ENCODE data around the gene MEF2C.

MEF2C gene

GRCh38 chr5:88880201-88880600 is 2.8 kb downstream of the MEF2C start:
- no peaks in the 10 kb centered on the region for H3K36me3 Mint-ChIP-seq (ENCODE audit: low read depth)
- H3K4me3 Mint-ChIP-seq = peak overlapping the region; percentile 70
- no peaks in the 10 kb centered on the region for H3K9me3 Mint-ChIP-seq
- peaks cover 64% of the 10 kb centered on the region for H3K27me3 Mint-ChIP-seq
- H3K4me1 Mint-ChIP-seq (ENCODE audit: low read depth) = peaks cover 31% of the 10 kb centered on the region
- no peak overlapping the region for H3K27ac Mint-ChIP-seq

GRCh38 chr5:88879724-88880123 is 3.3 kb downstream of the MEF2C start:
- Mint-ChIP-seq H3K4me3 (peak overlapping the region; percentile 70), H3K9me3 (no peaks in the 10 kb centered on the region), H3K36me3 (ENCODE audit: low read depth) (no peaks in the 10 kb centered on the region), H3K4me1 (ENCODE audit: low read depth) (peaks cover 31% of the 10 kb centered on the region), H3K27me3 (peaks cover 60% of the 10 kb centered on the region), H3K27ac (no peak overlapping the region)

GRCh38 chr5:88878976-88879375 is 4.0 kb downstream of the MEF2C start:
- no peak overlapping the region for H3K4me3 Mint-ChIP-seq
- no peak overlapping the region for H3K27ac Mint-ChIP-seq
- no peaks in the 10 kb centered on the region for H3K36me3 Mint-ChIP-seq (ENCODE audit: low read depth)
- peaks cover 27% of the 10 kb centered on the region for H3K4me1 Mint-ChIP-seq (ENCODE audit: low read depth)
- H3K9me3 Mint-ChIP-seq = no peaks in the 10 kb centered on the region
- peaks cover 52% of the 10 kb centered on the region for H3K27me3 Mint-ChIP-seq

GRCh38 chr5:88877826-88878225 is 5.2 kb downstream of the MEF2C start:
- Mint-ChIP-seq H3K27ac (no peak overlapping the region), H3K9me3 (no peaks in the 10 kb centered on the region), H3K4me1 (ENCODE audit: low read depth) (peaks cover 23% of the 10 kb centered on the region), H3K36me3 (ENCODE audit: low read depth) (no peaks in the 10 kb centered on the region), H3K4me3 (peak overlapping the region; percentile 17), H3K27me3 (peaks cover 49% of the 10 kb centered on the region)

GRCh38 chr5:88876714-88877113 is 6.3 kb downstream of the MEF2C start:
- H3K4me1 Mint-ChIP-seq (ENCODE audit: low read depth) = peaks cover 18% of the 10 kb centered on the region
- H3K4me3 Mint-ChIP-seq = no peak overlapping the region
- no peak overlapping the region for H3K27ac Mint-ChIP-seq
- H3K36me3 Mint-ChIP-seq (ENCODE audit: low read depth) = no peaks in the 10 kb centered on the region
- no peaks in the 10 kb centered on the region for H3K9me3 Mint-ChIP-seq
- H3K27me3 Mint-ChIP-seq = peaks cover 39% of the 10 kb centered on the region

- peaks cover 36% of the 10 kb centered on the region for H3K27me3 Mint-ChIP-seq
- H3K36me3 Mint-ChIP-seq (ENCODE audit: low read depth) = no peaks in the 10 kb centered on the region
- peaks cover 18% of the 10 kb centered on the region for H3K4me1 Mint-ChIP-seq (ENCODE audit: low read depth)
- no peaks in the 10 kb centered on the region for H3K9me3 Mint-ChIP-seq
- no peak overlapping the region for H3K27ac Mint-ChIP-seq
- peak overlapping the region; percentile 26 for H3K4me3 Mint-ChIP-seq
These were observed 7.4 kb downstream of the MEF2C start for GRCh38 chr5:88875341-88876234.

- Mint-ChIP-seq H3K4me3 (peak overlapping the region; percentile 4), H3K27ac (no peak overlapping the region), H3K36me3 (ENCODE audit: low read depth) (no peaks in the 10 kb centered on the region), H3K9me3 (no peaks in the 10 kb centered on the region), H3K27me3 (peaks cover 29% of the 10 kb centered on the region), H3K4me1 (ENCODE audit: low read depth) (peaks cover 13% of the 10 kb centered on the region)
These were observed 9.5 kb downstream of the MEF2C start for GRCh38 chr5:88873447-88873846.

GRCh38 chr5:88872971-88873370 is 10.0 kb downstream of the MEF2C start:
- Mint-ChIP-seq H3K4me1 (ENCODE audit: low read depth) (peaks cover 13% of the 10 kb centered on the region), H3K27me3 (peaks cover 25% of the 10 kb centered on the region), H3K27ac (no peak overlapping the region), H3K4me3 (peak overlapping the region; percentile 4), H3K36me3 (ENCODE audit: low read depth) (no peaks in the 10 kb centered on the region), H3K9me3 (no peaks in the 10 kb centered on the region)

GRCh38 chr5:88870285-88870684 is 12.7 kb downstream of the MEF2C start:
- Mint-ChIP-seq H3K27ac (no peak overlapping the region), H3K9me3 (no peaks in the 10 kb centered on the region), H3K4me1 (ENCODE audit: low read depth) (peaks cover 6% of the 10 kb centered on the region), H3K36me3 (ENCODE audit: low read depth) (no peaks in the 10 kb centered on the region), H3K4me3 (no peak overlapping the region), H3K27me3 (peaks cover 17% of the 10 kb centered on the region)

- Mint-ChIP-seq H3K27ac (no peak overlapping the region), H3K9me3 (no peaks in the 10 kb centered on the region), H3K4me1 (ENCODE audit: low read depth) (peaks cover 6% of the 10 kb centered on the region)
These were observed 14.4 kb downstream of the MEF2C start for GRCh38 chr5:88868468-88869068.

GRCh38 chr5:88867638-88868037 is 15.3 kb downstream of the MEF2C start:
- H3K27ac Mint-ChIP-seq = no peak overlapping the region
- H3K4me1 Mint-ChIP-seq (ENCODE audit: low read depth) = no peaks in the 10 kb centered on the region
- peaks cover 10% of the 10 kb centered on the region for H3K27me3 Mint-ChIP-seq
- H3K36me3 Mint-ChIP-seq (ENCODE audit: low read depth) = no peaks in the 10 kb centered on the region
- H3K4me3 Mint-ChIP-seq = no peak overlapping the region
- no peaks in the 10 kb centered on the region for H3K9me3 Mint-ChIP-seq

More at GRCh38 chr5:88868468-88869068, 14.4 kb downstream of the MEF2C start:
- no peak overlapping the region for H3K4me3 Mint-ChIP-seq
- H3K36me3 Mint-ChIP-seq (ENCODE audit: low read depth) = no peaks in the 10 kb centered on the region
- H3K27me3 Mint-ChIP-seq = peaks cover 17% of the 10 kb centered on the region

GRCh38 chr5:88863523-88863922 is 19.5 kb downstream of the MEF2C start:
- Mint-ChIP-seq H3K4me1 (ENCODE audit: low read depth) (no peaks in the 10 kb centered on the region), H3K27ac (no peak overlapping the region), H3K36me3 (ENCODE audit: low read depth) (no peaks in the 10 kb centered on the region), H3K27me3 (no peaks in the 10 kb centered on the region), H3K9me3 (no peaks in the 10 kb centered on the region), H3K4me3 (no peak overlapping the region)

GRCh38 chr5:88862547-88863175 is 20.3 kb downstream of the MEF2C start:
- H3K4me3 Mint-ChIP-seq = no peak overlapping the region
- H3K27me3 Mint-ChIP-seq = peaks cover 5% of the 10 kb centered on the region
- H3K9me3 Mint-ChIP-seq = peaks cover 5% of the 10 kb centered on the region
- no peak overlapping the region for H3K27ac Mint-ChIP-seq
- no peaks in the 10 kb centered on the region for H3K36me3 Mint-ChIP-seq (ENCODE audit: low read depth)
- H3K4me1 Mint-ChIP-seq (ENCODE audit: low read depth) = no peaks in the 10 kb centered on the region

GRCh38 chr5:88861231-88861630 is 21.8 kb downstream of the MEF2C start:
- Mint-ChIP-seq H3K9me3 (peaks cover 5% of the 10 kb centered on the region), H3K27ac (no peak overlapping the region), H3K4me1 (ENCODE audit: low read depth) (no peaks in the 10 kb centered on the region), H3K4me3 (no peak overlapping the region), H3K36me3 (ENCODE audit: low read depth) (peaks cover under 1% of the 10 kb centered on the region), H3K27me3 (peaks cover 5% of the 10 kb centered on the region)

- no peaks in the 10 kb centered on the region for H3K4me1 Mint-ChIP-seq (ENCODE audit: low read depth)
- peaks cover 5% of the 10 kb centered on the region for H3K36me3 Mint-ChIP-seq (ENCODE audit: low read depth)
These were observed 22.5 kb downstream of the MEF2C start for GRCh38 chr5:88860501-88860900.

More at GRCh38 chr5:88860501-88860900, 22.5 kb downstream of the MEF2C start:
- Mint-ChIP-seq H3K27ac (no peak overlapping the region), H3K9me3 (peaks cover 10% of the 10 kb centered on the region), H3K4me3 (no peak overlapping the region), H3K27me3 (peaks cover 5% of the 10 kb centered on the region)
